ENCODE measurements around the gene PRLR.

GRCh38 chr5:35066260-35066795, 164.0 kb downstream of the PRLR start:
- TF ChIP-seq, protein P1, sequence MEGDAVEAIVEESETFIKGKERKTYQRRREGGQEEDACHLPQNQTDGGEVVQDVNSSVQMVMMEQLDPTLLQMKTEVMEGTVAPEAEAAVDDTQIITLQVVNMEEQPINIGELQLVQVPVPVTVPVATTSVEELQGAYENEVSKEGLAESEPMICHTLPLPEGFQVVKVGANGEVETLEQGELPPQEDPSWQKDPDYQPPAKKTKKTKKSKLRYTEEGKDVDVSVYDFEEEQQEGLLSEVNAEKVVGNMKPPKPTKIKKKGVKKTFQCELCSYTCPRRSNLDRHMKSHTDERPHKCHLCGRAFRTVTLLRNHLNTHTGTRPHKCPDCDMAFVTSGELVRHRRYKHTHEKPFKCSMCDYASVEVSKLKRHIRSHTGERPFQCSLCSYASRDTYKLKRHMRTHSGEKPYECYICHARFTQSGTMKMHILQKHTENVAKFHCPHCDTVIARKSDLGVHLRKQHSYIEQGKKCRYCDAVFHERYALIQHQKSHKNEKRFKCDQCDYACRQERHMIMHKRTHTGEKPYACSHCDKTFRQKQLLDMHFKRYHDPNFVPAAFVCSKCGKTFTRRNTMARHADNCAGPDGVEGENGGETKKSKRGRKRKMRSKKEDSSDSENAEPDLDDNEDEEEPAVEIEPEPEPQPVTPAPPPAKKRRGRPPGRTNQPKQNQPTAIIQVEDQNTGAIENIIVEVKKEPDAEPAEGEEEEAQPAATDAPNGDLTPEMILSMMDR (IDR thresholded peaks at IDR 0.05; ENCODE audit: borderline replicate concordance, extremely low read depth, low read length, poor library complexity, severe bottlenecking) = no peak
- TF ChIP-seq EZH2 (IDR thresholded peaks at IDR 0.05; ENCODE audit: borderline replicate concordance, low read depth, low read length, severe bottlenecking) = no peak
